Measurements from ENCODE around the gene WTIP. TPM values are rescaled to one million over a fixed set of nuclear protein-coding genes. Genes with fewer than 3 reads are reported as not detected.
"Not testable (repeated sequence)": the region's sequence is repeated elsewhere in the genome, so short reads cannot be mapped to it uniquely, and the experiment has no call there.

The WTIP gene
- total RNA-seq, 1 donor from 2014 or later = 28.2 TPM

GRCh38 chr19:34454685-34455084, 26.9 kb upstream of the WTIP start:
- no peak overlapping the region for H3K27ac ChIP-seq
- H3K9me3 ChIP-seq (ENCODE audit: low read depth) = no peaks in the 10 kb centered on the region
- H3K4me2 ChIP-seq = no peak overlapping the region
- Mint-ChIP-seq H3K27me3 (ENCODE audit: insufficient read depth, low read depth) (no peaks in the 10 kb centered on the region), H3K4me1 (no peaks in the 10 kb centered on the region), H3K27ac (no peak overlapping the region), H3K9me3 (no peaks in the 10 kb centered on the region), H3K4me3 (no peak overlapping the region), H3K36me3 (peaks cover 38% of the 10 kb centered on the region)
- no peaks in the 10 kb centered on the region for H3K27me3 ChIP-seq
- no peak for TF ChIP-seq EZH2phosphoT487 (IDR thresholded peaks at IDR 0.05)
- no peak for TF ChIP-seq CTCF (IDR thresholded peaks at IDR 0.05)
- no peak for TF ChIP-seq EZH2 (IDR thresholded peaks at IDR 0.05)
- H3F3A ChIP-seq (ENCODE audit: low read depth) = peaks cover 13% of the 10 kb centered on the region
- no peak for DNase-seq (ENCODE audit: low spot score)
- H3K36me3 ChIP-seq = peaks cover 54% of the 10 kb centered on the region
- H3K79me2 ChIP-seq (ENCODE audit: low read depth) = peaks cover 81% of the 10 kb centered on the region
- peaks cover 53% of the 10 kb centered on the region for H4K20me1 ChIP-seq (ENCODE audit: low read depth)
- no peak overlapping the region for H3K4me3 ChIP-seq
- no peaks in the 10 kb centered on the region for H3K4me1 ChIP-seq
- no peak overlapping the region for H3K9ac ChIP-seq
- no peak overlapping the region for H2AFZ ChIP-seq (replicated peaks)

GRCh38 chr19:34455783-34456480, 25.6 kb upstream of the WTIP start:
- not testable (repeated sequence) for H3K4me3 ChIP-seq; DNase-seq (ENCODE audit: low spot score); H3K27ac Mint-ChIP-seq; H3K4me2 ChIP-seq; H2AFZ ChIP-seq (replicated peaks); H3K9ac ChIP-seq; H3K4me1 ChIP-seq; H3K27ac ChIP-seq; H3K9me3 ChIP-seq (ENCODE audit: low read depth); H3K27me3 Mint-ChIP-seq (ENCODE audit: insufficient read depth, low read depth); H3K4me1 Mint-ChIP-seq; H3K4me3 Mint-ChIP-seq; H3K27me3 ChIP-seq; H3K9me3 Mint-ChIP-seq
- Histone ChIP-seq H3K36me3 (peaks cover 54% of the 10 kb centered on the region), H4K20me1 (ENCODE audit: low read depth) (peaks cover 55% of the 10 kb centered on the region), H3F3A (ENCODE audit: low read depth) (peaks cover 11% of the 10 kb centered on the region), H3K79me2 (ENCODE audit: low read depth) (peaks cover 86% of the 10 kb centered on the region)
- H3K36me3 Mint-ChIP-seq = peaks cover 43% of the 10 kb centered on the region

GRCh38 chr19:34457446-34457845, 24.1 kb upstream of the WTIP start:
- H3K36me3 Mint-ChIP-seq = peaks cover 54% of the 10 kb centered on the region
- Histone ChIP-seq H3K79me2 (ENCODE audit: low read depth) (peaks cover 95% of the 10 kb centered on the region), H3K4me3 (no peak overlapping the region), H3K36me3 (peaks cover 49% of the 10 kb centered on the region), H3K9me3 (ENCODE audit: low read depth) (no peaks in the 10 kb centered on the region), H3K27ac (no peak overlapping the region), H3K4me1 (no peaks in the 10 kb centered on the region), H3K4me2 (no peak overlapping the region), H3F3A (ENCODE audit: low read depth) (peaks cover 5% of the 10 kb centered on the region), H3K27me3 (no peaks in the 10 kb centered on the region), H3K9ac (no peak overlapping the region), H2AFZ (replicated peaks) (no peak overlapping the region), H4K20me1 (ENCODE audit: low read depth) (peaks cover 64% of the 10 kb centered on the region)
- no peaks in the 10 kb centered on the region for H3K27me3 Mint-ChIP-seq (ENCODE audit: insufficient read depth, low read depth)
- H3K9me3 Mint-ChIP-seq = no peaks in the 10 kb centered on the region
- no peaks in the 10 kb centered on the region for H3K4me1 Mint-ChIP-seq
- no peak for DNase-seq (ENCODE audit: low spot score)
- no peak overlapping the region for H3K4me3 Mint-ChIP-seq
- TF ChIP-seq EZH2 (IDR thresholded peaks at IDR 0.05) = no peak
- TF ChIP-seq CTCF (IDR thresholded peaks at IDR 0.05) = no peak
- no peak for TF ChIP-seq EZH2phosphoT487 (IDR thresholded peaks at IDR 0.05)
- no peak overlapping the region for H3K27ac Mint-ChIP-seq

- Histone ChIP-seq H3K4me1 (no peaks in the 10 kb centered on the region), H3F3A (ENCODE audit: low read depth) (no peaks in the 10 kb centered on the region), H3K4me2 (no peak overlapping the region), H3K27ac (no peak overlapping the region), H3K9ac (no peak overlapping the region), H3K27me3 (no peaks in the 10 kb centered on the region), H3K36me3 (peaks cover 41% of the 10 kb centered on the region), H2AFZ (replicated peaks) (no peak overlapping the region), H3K9me3 (ENCODE audit: low read depth) (no peaks in the 10 kb centered on the region), H3K4me3 (no peak overlapping the region), H4K20me1 (ENCODE audit: low read depth) (peaks cover 59% of the 10 kb centered on the region), H3K79me2 (ENCODE audit: low read depth) (peaks cover 95% of the 10 kb centered on the region)
- H3K36me3 Mint-ChIP-seq = peaks cover 54% of the 10 kb centered on the region
- H3K27ac Mint-ChIP-seq = no peak overlapping the region
- DNase-seq (ENCODE audit: low spot score) = no peak
- H3K9me3 Mint-ChIP-seq = no peaks in the 10 kb centered on the region
- no peak overlapping the region for H3K4me3 Mint-ChIP-seq
- no peak for TF ChIP-seq CTCF (IDR thresholded peaks at IDR 0.05)
- TF ChIP-seq EZH2phosphoT487 (IDR thresholded peaks at IDR 0.05) = no peak
- TF ChIP-seq EZH2 (IDR thresholded peaks at IDR 0.05) = no peak
- no peaks in the 10 kb centered on the region for H3K27me3 Mint-ChIP-seq (ENCODE audit: insufficient read depth, low read depth)
- H3K4me1 Mint-ChIP-seq = no peaks in the 10 kb centered on the region
These were observed 22.9 kb upstream of the WTIP start for GRCh38 chr19:34458677-34459076.
